Hematopoietic multipotent progenitor cell treated with erythropoietin and hydrocortisone succinate and interleukin-3 and kit ligand, for 17 days (in vitro differentiated cells): Measurements from ENCODE around the gene TECPR1.

ENCODE experiments used
- DNase-seq: peaks from one replicate; pipeline ENCODE4 v3.0.0-alpha.2; 2015; ENCODE audit warnings: low spot score

The TECPR1 gene

DNA sequence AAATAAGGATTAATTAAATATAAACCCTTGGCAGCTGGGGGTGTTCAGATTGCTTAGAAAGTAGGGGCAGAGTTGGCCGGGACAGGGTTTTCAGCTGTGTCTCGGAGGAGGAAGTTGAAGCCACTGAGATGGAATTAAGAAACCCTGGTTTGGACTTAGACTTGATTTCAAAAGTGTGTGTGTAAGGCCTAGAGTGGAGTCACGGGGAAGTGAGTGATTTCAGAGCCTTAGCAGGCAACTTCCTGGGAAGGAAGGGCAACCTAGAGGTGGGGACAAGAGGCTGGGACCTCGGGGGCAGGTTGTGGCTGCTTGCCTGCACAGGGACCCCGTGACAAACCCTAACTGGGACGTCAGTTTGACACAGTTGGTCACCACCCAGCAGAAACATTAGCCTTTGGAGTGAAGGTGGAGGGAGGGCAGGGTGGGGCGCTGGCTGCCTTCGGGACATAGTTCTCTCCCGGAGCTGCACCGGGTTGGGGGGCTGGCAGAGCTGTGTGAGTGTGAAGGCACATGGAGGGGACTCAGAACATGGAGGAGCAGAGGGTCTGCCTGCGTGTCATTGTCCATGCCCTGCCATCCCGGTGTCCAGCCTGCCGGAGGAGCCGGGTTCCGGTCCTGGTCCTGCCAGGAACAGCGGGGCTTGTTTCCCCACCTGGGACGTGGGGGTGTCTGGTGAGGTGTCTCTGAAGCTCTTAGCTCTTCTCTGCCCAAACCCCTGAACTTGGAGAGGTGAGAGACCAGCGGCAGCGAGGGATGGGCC is 31.3 kb upstream of the TECPR1 start:
- DNase-seq: peak; percentile 24

GRCh38 chr7:98282703-98283102 is 30.7 kb upstream of the TECPR1 start:
- peak; percentile 28 for DNase-seq

GRCh38 chr7:98281757-98282606 is 29.9 kb upstream of the TECPR1 start:
- DNase-seq: peak; percentile 63

DNA sequence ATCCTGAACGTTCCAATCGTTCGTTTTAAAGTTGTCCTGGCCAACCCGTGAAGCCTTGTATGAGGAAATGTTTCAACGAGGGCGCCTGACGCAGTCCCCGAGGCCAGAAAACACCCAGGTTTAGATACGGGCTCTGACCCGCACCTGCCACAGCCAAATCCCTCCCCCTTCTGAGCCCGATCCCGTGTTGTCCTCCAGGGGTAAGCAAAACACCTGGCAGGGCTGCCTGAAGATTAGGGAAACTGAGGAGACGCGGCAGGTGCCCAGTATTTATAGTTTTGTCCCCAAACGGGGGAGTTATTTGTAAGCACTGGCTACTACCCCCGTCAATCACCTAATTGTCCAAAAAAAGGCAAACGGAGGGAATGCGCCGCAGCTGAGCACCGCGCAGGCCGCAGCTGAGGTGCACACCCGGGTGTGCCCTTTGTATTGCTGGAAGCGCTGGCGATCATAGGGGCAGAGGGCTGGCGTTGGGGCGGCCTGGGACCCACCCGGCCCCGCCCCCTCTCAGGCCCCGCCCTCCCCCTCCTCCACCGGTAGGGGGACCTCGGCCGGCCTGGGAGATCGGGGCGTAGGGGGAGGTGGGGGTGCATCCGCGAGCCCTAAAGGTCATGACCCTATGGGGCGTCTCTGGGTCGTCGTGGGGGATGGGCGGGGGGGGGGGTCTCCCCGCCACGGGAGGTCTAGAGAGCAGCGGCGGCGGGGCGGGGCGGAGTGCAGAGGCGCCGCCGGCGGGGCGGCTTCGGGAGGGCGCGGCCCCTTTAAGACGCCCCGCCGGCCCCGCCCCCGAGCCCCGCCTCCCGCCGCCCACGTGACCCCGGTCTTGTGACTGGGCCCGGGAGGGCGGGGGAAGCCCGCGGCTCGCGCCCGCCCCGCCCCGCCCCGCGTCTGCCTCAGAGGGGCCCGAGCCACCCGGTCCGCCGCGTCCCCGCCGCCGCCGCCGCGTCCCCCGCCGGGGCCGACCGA is 29.0 kb upstream of the TECPR1 start, which contains the start of gene BRI3:
BRI3 (plus strand) TSS at position 896 of the 966 bp plus-strand sequence. CDS start 110 bp downstream, outside the sequence.
- peak; percentile 93 for DNase-seq

DNA sequence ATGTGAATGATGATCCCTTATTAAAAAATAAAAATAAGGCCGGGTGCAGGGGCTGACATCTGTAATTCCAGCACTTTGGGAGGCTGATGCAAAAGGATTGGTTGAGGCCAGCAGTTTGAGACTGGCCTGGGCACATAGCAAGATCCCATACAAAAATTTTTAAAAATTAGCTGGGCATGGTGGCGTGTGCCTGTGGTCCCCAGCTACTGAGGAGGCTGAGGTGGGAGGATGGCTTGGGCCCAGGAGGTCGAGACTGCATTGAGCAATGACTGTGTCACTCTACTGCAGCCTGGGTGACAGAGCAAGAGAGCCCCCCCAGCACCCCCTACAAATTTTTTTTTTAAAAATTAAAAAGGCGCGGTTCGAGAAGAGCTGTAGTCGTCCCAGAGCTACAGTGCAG is 28.3 kb upstream of the TECPR1 start:
- DNase-seq: no peak

- DNase-seq: no peak
Measured at GRCh38 chr7:98278936-98279335, 26.9 kb upstream of the TECPR1 start.

DNA sequence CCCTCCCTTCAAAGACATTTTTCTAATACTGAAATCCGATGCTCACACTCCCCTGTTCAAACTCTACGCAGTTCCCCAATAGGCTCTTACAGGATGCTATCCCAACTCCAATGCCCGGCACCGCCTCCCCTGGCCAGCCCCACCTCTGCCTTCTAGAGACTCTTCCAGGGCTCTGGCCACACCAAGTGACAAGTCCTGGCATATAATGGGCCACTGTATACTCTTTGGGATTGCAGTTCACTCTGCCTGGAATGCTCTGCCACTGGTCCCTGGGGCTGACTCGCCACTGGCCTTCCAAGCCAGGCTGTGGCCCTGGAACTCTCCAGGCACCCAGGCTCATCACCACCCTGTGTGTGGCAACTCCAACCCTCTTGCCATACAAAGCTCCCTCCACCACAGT is 26.4 kb upstream of the TECPR1 start:
- DNase-seq: no peak

- no peak for DNase-seq
Measured at GRCh38 chr7:98276241-98276761, 24.3 kb upstream of the TECPR1 start.

- no peak for DNase-seq
Measured at GRCh38 chr7:98267303-98267702, 15.3 kb upstream of the TECPR1 start.

GRCh38 chr7:98266840-98267239 is 14.8 kb upstream of the TECPR1 start:
- DNase-seq: peak; percentile 37

DNA sequence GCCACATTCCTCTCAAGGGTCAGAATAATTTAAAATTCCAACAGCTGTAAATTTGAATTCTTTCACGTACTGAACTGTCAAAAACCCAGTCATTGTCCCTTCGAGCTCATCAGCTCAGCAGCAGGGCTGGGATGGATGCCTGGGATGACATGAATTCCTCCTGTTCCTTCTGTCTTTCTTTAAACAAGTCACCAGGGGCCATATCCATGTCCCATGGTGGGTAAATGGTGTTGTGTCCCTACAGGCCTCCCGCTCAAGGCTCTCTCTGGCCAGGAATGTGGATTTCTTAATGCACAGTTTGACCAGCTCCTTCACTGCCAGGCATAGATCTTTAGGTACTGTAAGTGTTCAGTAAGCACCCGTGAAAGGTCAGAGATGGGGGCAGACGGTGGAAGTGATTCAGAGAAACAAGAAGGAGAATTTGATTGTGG is 13.8 kb upstream of the TECPR1 start:
- no peak for DNase-seq

GRCh38 chr7:98257701-98258100 is 5.7 kb upstream of the TECPR1 start:
- DNase-seq: no peak

- DNase-seq: no peak
Measured at GRCh38 chr7:98256431-98256830, 4.4 kb upstream of the TECPR1 start.

DNA sequence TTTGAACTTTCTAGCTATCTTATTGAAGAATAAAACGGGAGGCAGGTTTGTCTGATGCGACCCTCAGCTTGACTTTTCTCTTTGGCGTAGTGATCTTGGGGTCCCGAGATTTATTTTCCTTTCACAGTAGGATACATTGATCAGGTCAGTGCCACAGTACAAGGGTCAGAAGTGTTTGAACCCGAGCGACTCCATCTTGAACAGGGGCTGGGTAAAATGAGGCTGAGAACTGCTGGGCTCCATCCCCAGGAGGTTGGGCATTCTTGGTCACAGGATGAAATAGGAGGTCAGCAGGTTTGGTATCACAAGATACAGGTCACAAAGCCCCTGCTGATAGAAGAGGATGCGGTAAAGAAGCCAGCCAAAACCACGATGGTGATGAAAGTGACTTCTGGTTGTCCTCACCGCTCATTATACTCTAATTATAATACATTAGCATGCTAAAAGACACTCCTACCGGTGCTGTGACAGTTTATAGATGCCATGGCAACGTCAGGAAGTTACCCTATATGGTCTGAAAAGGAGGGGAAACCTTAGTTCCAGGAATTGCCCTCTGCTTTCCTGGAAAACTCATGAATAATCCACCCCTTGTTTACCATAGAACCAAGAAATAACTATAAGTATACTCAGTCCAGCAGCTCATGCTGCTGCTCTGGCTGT is 3.0 kb upstream of the TECPR1 start:
- DNase-seq: no peak

- no peak for DNase-seq
Measured at GRCh38 chr7:98254516-98254915, 2.5 kb upstream of the TECPR1 start.

GRCh38 chr7:98252425-98253054 is 508 bp upstream of the TECPR1 start:
- no peak for DNase-seq

DNA sequence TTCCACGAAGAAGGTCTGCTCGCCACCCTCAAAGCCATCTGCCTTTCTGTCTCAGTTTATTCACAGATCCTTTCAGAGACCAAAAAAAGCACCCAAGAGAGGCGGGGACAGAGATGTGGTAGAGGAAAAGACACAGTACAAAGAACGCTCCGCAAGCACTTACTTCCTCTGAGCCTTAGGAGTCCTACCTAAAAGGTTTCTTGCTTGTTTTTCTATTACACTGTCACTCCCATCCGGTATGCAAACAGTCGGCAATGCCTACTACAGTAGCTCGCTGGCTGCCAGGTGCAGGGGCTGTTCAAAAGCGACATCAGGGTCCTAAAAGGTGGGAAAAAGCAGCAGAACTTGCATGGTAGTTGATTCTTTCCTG is 816 bp downstream of the TECPR1 start:
- DNase-seq: no peak

GRCh38 chr7:98250789-98251188 is 1.2 kb downstream of the TECPR1 start:
- no peak for DNase-seq

GRCh38 chr7:98249106-98249505 is 2.9 kb downstream of the TECPR1 start:
- DNase-seq: no peak

GRCh38 chr7:98248156-98248555 is 3.9 kb downstream of the TECPR1 start:
- no peak for DNase-seq

DNA sequence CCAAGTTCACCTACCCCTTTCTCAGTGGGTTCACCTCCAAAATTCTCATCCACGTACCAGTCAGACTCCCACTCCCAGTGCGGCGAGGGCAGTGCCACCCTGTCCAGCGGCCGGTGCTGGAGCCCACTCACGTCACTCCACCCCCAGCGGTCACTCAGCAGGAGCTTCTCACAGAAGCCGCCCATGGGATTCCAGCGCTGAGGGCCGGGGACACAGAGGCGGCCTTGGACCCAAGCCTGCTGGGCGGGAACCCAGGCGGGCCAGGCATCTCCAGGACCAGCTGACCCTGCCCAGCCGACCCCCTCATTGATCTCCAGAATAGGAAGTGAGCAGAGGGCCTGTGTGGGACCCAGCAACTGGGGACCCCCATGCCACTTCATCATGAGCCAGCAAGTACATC is 7.2 kb downstream of the TECPR1 start:
- no peak for DNase-seq
